HUES64 (cell line): ENCODE results near the gene BTBD19.

Experiments
- H3K27ac ChIP-seq: 2 replicates; pipeline ENCODE4 v1.7.0; 2013; ENCODE audit warnings: low read depth, low read length, inconsistent platforms
- H3K27me3 ChIP-seq: 2 replicates; pipeline ENCODE4 v1.6.1; 2013; ENCODE audit warnings: mild to moderate bottlenecking, low read length; ENCODE audit not compliant: insufficient read depth
- H3K36me3 ChIP-seq: 2 replicates; pipeline ENCODE4 v1.6.1; 2013; ENCODE audit warnings: mild to moderate bottlenecking, low read length; ENCODE audit not compliant: insufficient read depth
- H3K4me1 ChIP-seq: 2 replicates; pipeline ENCODE4 v1.6.1; 2013; ENCODE audit warnings: mild to moderate bottlenecking, low read length, moderate library complexity; ENCODE audit not compliant: insufficient read depth
- H3K4me3 ChIP-seq: 2 replicates; pipeline ENCODE4 v1.5.1; 2013; ENCODE audit warnings: mild to moderate bottlenecking, low read length, moderate library complexity
- H3K9ac ChIP-seq: 2 replicates; pipeline ENCODE4 v1.6.1; 2013; ENCODE audit warnings: mild to moderate bottlenecking, low read depth, low read length
- H3K9me3 ChIP-seq: 2 replicates; pipeline ENCODE4 v1.6.1; 2013; ENCODE audit warnings: low read depth, low read length; ENCODE audit not compliant: insufficient read depth
- WGBS: fragments of 150-250, 120-280 bp; methylation state at CpG from one replicate; pipeline ENCODE4 v1.1.7; 2013; ENCODE audit warnings: missing lambda C conversion rate; 5-methylcytosine and 5-hydroxymethylcytosine counted together

Gene BTBD19

GRCh38 chr1:44778705-44779576 is 29.4 kb upstream of the BTBD19 start:
- Histone ChIP-seq H3K36me3 (peaks cover 54% of the 10 kb centered on the region), H3K9me3 (no peaks in the 10 kb centered on the region), H3K9ac (no peak overlapping the region), H3K4me3 (no peak overlapping the region; the same call in 1 of the 2 replicates), H3K27me3 (no peaks in the 10 kb centered on the region), H3K27ac (no peak overlapping the region; the same call in 1 of the 2 replicates), H3K4me1 (peaks cover 12% of the 10 kb centered on the region)
- 97% methylated on average over 6 of the region's 6 CpGs for WGBS

- Histone ChIP-seq H3K27ac (no peak overlapping the region), H3K27me3 (peaks cover 8% of the 10 kb centered on the region; the same call in 1 of the 2 replicates), H3K4me3 (no peak overlapping the region), H3K36me3 (peaks cover 54% of the 10 kb centered on the region), H3K9ac (no peak overlapping the region), H3K9me3 (no peaks in the 10 kb centered on the region), H3K4me1 (peaks cover 19% of the 10 kb centered on the region)
- 94% methylated on average over 14 of the region's 14 CpGs for WGBS
Observed at GRCh38 chr1:44780583-44781121, 27.7 kb upstream of the BTBD19 start.

- H3K27me3 ChIP-seq = peaks cover 11% of the 10 kb centered on the region
- H3K4me3 ChIP-seq = peak overlapping the region; percentile 60
- H3K36me3 ChIP-seq = peaks cover 25% of the 10 kb centered on the region
- WGBS = 62% methylated on average over 8 of the region's 8 CpGs
- H3K9me3 ChIP-seq = no peaks in the 10 kb centered on the region
- peaks cover 26% of the 10 kb centered on the region for H3K4me1 ChIP-seq
- H3K27ac ChIP-seq = no peak overlapping the region
- H3K9ac ChIP-seq = peak overlapping the region; percentile 75
Observed at GRCh38 chr1:44783697-44784093, 24.6 kb upstream of the BTBD19 start.

GRCh38 chr1:44784094-44785028 is 24.0 kb upstream of the BTBD19 start:
- H3K27ac ChIP-seq = no peak overlapping the region
- H3K4me1 ChIP-seq = peaks cover 26% of the 10 kb centered on the region
- H3K9ac ChIP-seq = peak overlapping the region; percentile 75
- H3K36me3 ChIP-seq = peaks cover 18% of the 10 kb centered on the region
- peak overlapping the region; percentile 60 for H3K4me3 ChIP-seq
- no peaks in the 10 kb centered on the region for H3K9me3 ChIP-seq
- H3K27me3 ChIP-seq = peaks cover 11% of the 10 kb centered on the region
- WGBS = 7% methylated on average over 71 of the region's 71 CpGs

- 89% methylated on average over 6 of the region's 6 CpGs for WGBS
- H3K4me3 ChIP-seq = peak overlapping the region; percentile 60
- H3K36me3 ChIP-seq = peaks cover 13% of the 10 kb centered on the region; the same call in 1 of the 2 replicates
- no peaks in the 10 kb centered on the region for H3K9me3 ChIP-seq
- peaks cover 11% of the 10 kb centered on the region for H3K27me3 ChIP-seq
- H3K4me1 ChIP-seq = peaks cover 28% of the 10 kb centered on the region
- no peak overlapping the region for H3K9ac ChIP-seq
- H3K27ac ChIP-seq = no peak overlapping the region
Observed at GRCh38 chr1:44785029-44785380, 23.3 kb upstream of the BTBD19 start.

- Histone ChIP-seq H3K9ac (no peak overlapping the region), H3K9me3 (no peaks in the 10 kb centered on the region), H3K27me3 (peaks cover 11% of the 10 kb centered on the region), H3K4me3 (peak overlapping the region; percentile 54), H3K27ac (no peak overlapping the region), H3K36me3 (peaks cover 7% of the 10 kb centered on the region; the same call in 1 of the 2 replicates), H3K4me1 (peaks cover 28% of the 10 kb centered on the region)
- 29% methylated on average over 10 of the region's 11 CpGs for WGBS
Observed at GRCh38 chr1:44785501-44786137, 22.7 kb upstream of the BTBD19 start.

- H3K27ac ChIP-seq = no peak overlapping the region
- WGBS = 4% methylated on average over 49 of the region's 49 CpGs
- peak overlapping the region; percentile 54 for H3K4me3 ChIP-seq
Observed at GRCh38 chr1:44786138-44786840, 22.0 kb upstream of the BTBD19 start.

GRCh38 chr1:44786841-44787426 is 21.4 kb upstream of the BTBD19 start:
- no peak overlapping the region for H3K27ac ChIP-seq
- 83% methylated on average over 9 of the region's 9 CpGs for WGBS
- peak overlapping the region; percentile 63 for H3K9ac ChIP-seq

More at GRCh38 chr1:44786138-44786840, 22.0 kb upstream of the BTBD19 start:
- H3K27me3 ChIP-seq = peaks cover 11% of the 10 kb centered on the region
- H3K4me1 ChIP-seq = peaks cover 28% of the 10 kb centered on the region
- peaks cover under 1% of the 10 kb centered on the region; the same call in 1 of the 2 replicates for H3K36me3 ChIP-seq
- H3K9me3 ChIP-seq = no peaks in the 10 kb centered on the region
- H3K9ac ChIP-seq = peak overlapping the region; percentile 63

GRCh38 chr1:44787506-44787905 is 20.8 kb upstream of the BTBD19 start:
- 95% methylated on average over 10 of the region's 10 CpGs for WGBS
- Histone ChIP-seq H3K9me3 (no peaks in the 10 kb centered on the region), H3K4me3 (no peak overlapping the region), H3K27ac (no peak overlapping the region), H3K27me3 (peaks cover 11% of the 10 kb centered on the region), H3K36me3 (no peaks in the 10 kb centered on the region), H3K9ac (no peak overlapping the region), H3K4me1 (peaks cover 28% of the 10 kb centered on the region)

More at GRCh38 chr1:44786841-44787426, 21.4 kb upstream of the BTBD19 start:
- H3K4me3 ChIP-seq = peak overlapping the region; percentile 54; the same call in 1 of the 2 replicates
- H3K4me1 ChIP-seq = peaks cover 28% of the 10 kb centered on the region
- no peaks in the 10 kb centered on the region for H3K36me3 ChIP-seq
- no peaks in the 10 kb centered on the region for H3K9me3 ChIP-seq
- peaks cover 11% of the 10 kb centered on the region for H3K27me3 ChIP-seq
